GM23338 (cell line): ENCODE measurements around the gene ZNF516.

Source experiments
- CREB1 ChIP-seq: fragments of 250-450 bp; sonication (Bioruptor Pico); IDR thresholded peaks from 2 replicates; pipeline ENCODE4 v1.5.0; 2020; ENCODE audit warnings: low read depth, mild to moderate bottlenecking, moderate library complexity
- EZH2 ChIP-seq: fragments of 200-600 bp; sonication (generic); IDR thresholded peaks from one replicate; pipeline ENCODE4 v1.8.0; 2017; ENCODE audit warnings: antibody characterized with exemption, mild to moderate bottlenecking, low read depth; ENCODE audit not compliant: unreplicated experiment
- EZH2phosphoT487 ChIP-seq: fragments of 200-600 bp; sonication (generic); IDR thresholded peaks from one replicate; pipeline ENCODE4 v1.8.1; 2018; ENCODE audit warnings: antibody characterized with exemption; ENCODE audit not compliant: unreplicated experiment
- JUNB ChIP-seq: IDR thresholded peaks from one replicate; pipeline ENCODE4 v1.6.1; 2016; ENCODE audit warnings: antibody characterized with exemption; ENCODE audit not compliant: unreplicated experiment
- NANOG ChIP-seq: IDR thresholded peaks from 2 replicates; pipeline ENCODE4 v1.6.1; 2016; ENCODE audit warnings: antibody characterized with exemption, borderline replicate concordance
- POLR2AphosphoS5 ChIP-seq: IDR thresholded peaks from 2 replicates; pipeline ENCODE4 v1.6.1; 2016; ENCODE audit warnings: antibody characterized with exemption, low read depth
- ZNF114 ChIP-seq: fragments of 250-450 bp; sonication (Bioruptor Pico); IDR thresholded peaks from 2 replicates; pipeline ENCODE4 v1.5.0; 2020; ENCODE audit warnings: mild to moderate bottlenecking, moderate library complexity
- TF ChIP-seq, protein P1 (sequence below): IDR thresholded peaks from 2 replicates; pipeline ENCODE4 v1.6.1; 2016; ENCODE audit warnings: antibody characterized with exemption
- TF ChIP-seq, protein P2 (sequence below), 2 experiments: fragments of 200-600 bp in 1 of 2; sonication (generic) in 1 of 2; conservative IDR thresholded peaks; 2 replicates each; pipeline versions ENCODE4 v1.5.1 to v1.6.1; 2016 to 2017; ENCODE audit warnings: antibody characterized with exemption in 2 of 2, low read depth in 2 of 2, mild to moderate bottlenecking in 2 of 2, moderate library complexity in 1 of 2
- TF ChIP-seq, protein P3 (sequence below): IDR thresholded peaks from one replicate; pipeline ENCODE4 v1.6.1; 2018; ENCODE audit warnings: antibody characterized with exemption; ENCODE audit not compliant: unreplicated experiment

DNA sequence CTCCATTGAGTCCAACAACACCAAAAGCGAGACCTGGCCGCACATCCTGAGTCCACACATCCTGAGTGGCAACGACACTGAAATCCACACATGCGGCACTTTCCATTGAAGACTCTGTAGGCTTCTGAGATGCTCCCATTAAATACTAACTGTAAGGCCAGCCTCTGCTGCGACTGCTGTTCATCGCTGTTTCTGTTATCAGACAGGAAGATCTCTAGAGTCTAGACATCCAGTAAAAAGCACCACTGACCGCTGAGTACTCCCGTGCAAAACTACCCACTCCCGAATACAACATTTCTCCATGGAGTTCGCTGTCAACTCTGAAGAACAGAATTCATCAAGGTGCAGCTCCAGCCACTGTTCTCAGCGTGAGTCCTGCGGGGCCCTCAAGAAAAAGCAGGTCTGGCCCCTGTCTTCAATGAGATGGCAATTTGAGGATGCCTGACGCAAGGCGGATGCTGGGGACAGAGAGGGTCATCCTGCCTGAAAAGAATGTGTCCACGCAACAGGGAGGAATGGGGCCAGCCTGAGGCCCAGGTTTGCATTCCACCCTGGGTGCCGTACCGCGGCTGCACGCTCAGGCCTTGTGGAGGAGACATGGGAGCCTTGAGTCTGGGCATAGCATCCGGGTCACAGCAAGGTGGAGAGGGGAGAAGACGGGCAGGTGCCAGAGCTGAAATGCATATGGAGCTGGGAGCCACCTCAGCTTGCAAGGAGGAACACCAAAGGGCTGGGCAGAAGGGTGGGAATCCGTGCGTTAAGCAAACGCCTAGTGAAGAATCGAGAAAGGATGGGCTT is 61.9 kb downstream of the ZNF516 start:
- TF ChIP-seq, protein P1, sequence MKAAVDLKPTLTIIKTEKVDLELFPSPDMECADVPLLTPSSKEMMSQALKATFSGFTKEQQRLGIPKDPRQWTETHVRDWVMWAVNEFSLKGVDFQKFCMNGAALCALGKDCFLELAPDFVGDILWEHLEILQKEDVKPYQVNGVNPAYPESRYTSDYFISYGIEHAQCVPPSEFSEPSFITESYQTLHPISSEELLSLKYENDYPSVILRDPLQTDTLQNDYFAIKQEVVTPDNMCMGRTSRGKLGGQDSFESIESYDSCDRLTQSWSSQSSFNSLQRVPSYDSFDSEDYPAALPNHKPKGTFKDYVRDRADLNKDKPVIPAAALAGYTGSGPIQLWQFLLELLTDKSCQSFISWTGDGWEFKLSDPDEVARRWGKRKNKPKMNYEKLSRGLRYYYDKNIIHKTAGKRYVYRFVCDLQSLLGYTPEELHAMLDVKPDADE, result no peak
- TF ChIP-seq, protein P2, sequence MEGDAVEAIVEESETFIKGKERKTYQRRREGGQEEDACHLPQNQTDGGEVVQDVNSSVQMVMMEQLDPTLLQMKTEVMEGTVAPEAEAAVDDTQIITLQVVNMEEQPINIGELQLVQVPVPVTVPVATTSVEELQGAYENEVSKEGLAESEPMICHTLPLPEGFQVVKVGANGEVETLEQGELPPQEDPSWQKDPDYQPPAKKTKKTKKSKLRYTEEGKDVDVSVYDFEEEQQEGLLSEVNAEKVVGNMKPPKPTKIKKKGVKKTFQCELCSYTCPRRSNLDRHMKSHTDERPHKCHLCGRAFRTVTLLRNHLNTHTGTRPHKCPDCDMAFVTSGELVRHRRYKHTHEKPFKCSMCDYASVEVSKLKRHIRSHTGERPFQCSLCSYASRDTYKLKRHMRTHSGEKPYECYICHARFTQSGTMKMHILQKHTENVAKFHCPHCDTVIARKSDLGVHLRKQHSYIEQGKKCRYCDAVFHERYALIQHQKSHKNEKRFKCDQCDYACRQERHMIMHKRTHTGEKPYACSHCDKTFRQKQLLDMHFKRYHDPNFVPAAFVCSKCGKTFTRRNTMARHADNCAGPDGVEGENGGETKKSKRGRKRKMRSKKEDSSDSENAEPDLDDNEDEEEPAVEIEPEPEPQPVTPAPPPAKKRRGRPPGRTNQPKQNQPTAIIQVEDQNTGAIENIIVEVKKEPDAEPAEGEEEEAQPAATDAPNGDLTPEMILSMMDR (conservative IDR thresholded peaks at IDR 0.05; ENCODE audit: low read depth in 2 of 2), result no peak
- TF ChIP-seq EZH2 (no peak), NANOG (no peak), ZNF114 (no peak), POLR2AphosphoS5 (no peak), EZH2phosphoT487 (no peak), CREB1 (CRISPR knock-in tag) (no peak), JUNB (no peak)
- TF ChIP-seq, protein P3, sequence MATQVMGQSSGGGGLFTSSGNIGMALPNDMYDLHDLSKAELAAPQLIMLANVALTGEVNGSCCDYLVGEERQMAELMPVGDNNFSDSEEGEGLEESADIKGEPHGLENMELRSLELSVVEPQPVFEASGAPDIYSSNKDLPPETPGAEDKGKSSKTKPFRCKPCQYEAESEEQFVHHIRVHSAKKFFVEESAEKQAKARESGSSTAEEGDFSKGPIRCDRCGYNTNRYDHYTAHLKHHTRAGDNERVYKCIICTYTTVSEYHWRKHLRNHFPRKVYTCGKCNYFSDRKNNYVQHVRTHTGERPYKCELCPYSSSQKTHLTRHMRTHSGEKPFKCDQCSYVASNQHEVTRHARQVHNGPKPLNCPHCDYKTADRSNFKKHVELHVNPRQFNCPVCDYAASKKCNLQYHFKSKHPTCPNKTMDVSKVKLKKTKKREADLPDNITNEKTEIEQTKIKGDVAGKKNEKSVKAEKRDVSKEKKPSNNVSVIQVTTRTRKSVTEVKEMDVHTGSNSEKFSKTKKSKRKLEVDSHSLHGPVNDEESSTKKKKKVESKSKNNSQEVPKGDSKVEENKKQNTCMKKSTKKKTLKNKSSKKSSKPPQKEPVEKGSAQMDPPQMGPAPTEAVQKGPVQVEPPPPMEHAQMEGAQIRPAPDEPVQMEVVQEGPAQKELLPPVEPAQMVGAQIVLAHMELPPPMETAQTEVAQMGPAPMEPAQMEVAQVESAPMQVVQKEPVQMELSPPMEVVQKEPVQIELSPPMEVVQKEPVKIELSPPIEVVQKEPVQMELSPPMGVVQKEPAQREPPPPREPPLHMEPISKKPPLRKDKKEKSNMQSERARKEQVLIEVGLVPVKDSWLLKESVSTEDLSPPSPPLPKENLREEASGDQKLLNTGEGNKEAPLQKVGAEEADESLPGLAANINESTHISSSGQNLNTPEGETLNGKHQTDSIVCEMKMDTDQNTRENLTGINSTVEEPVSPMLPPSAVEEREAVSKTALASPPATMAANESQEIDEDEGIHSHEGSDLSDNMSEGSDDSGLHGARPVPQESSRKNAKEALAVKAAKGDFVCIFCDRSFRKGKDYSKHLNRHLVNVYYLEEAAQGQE, result no peak
